Hematopoietic multipotent progenitor cell treated with erythropoietin and hydrocortisone succinate and interleukin-3 and kit ligand, for 8 days (in vitro differentiated cells): Measurements from ENCODE around the gene TBX10.
"Not testable (repeated sequence)": the region's sequence is repeated elsewhere in the genome, so short reads cannot be mapped to it uniquely, and the experiment has no call there.

ENCODE experiments used
- DNase-seq: peaks from one replicate; pipeline ENCODE4 v3.0.0-alpha.2; 2015

Gene TBX10

GRCh38 chr11:67597458-67597857, 42.1 kb downstream of the TBX10 start:
- DNase-seq: not testable (repeated sequence)

GRCh38 chr11:67596753-67597300, 42.7 kb downstream of the TBX10 start:
- DNase-seq: no peak

- DNase-seq: no peak
These were observed 45.1 kb downstream of the TBX10 start for GRCh38 chr11:67594480-67594879.

GRCh38 chr11:67593565-67593905, 46.0 kb downstream of the TBX10 start:
- DNase-seq: no peak

- no peak for DNase-seq
These were observed 46.5 kb downstream of the TBX10 start for GRCh38 chr11:67592880-67593564.

- DNase-seq: not testable (repeated sequence)
These were observed 50.6 kb downstream of the TBX10 start for GRCh38 chr11:67588899-67589415.

GRCh38 chr11:67588136-67588503, 51.4 kb downstream of the TBX10 start:
- DNase-seq: no peak

GRCh38 chr11:67586568-67587250, 52.9 kb downstream of the TBX10 start:
- no peak for DNase-seq

GRCh38 chr11:67585911-67586310, 53.7 kb downstream of the TBX10 start:
- no peak for DNase-seq

- no peak for DNase-seq
These were observed 54.4 kb downstream of the TBX10 start for GRCh38 chr11:67584881-67585873.

GRCh38 chr11:67584205-67584880, 55.2 kb downstream of the TBX10 start:
- DNase-seq: peak; percentile 26

GRCh38 chr11:67583247-67584204, 56.0 kb downstream of the TBX10 start, which contains the start of gene GSTP1:
Gene GSTP1 (plus strand): TSS chr11:67583812. CDS start chr11:67583844, 32 bp downstream.
- DNase-seq: peak; percentile 76

- no peak for DNase-seq
These were observed 57.6 kb downstream of the TBX10 start for GRCh38 chr11:67582011-67582410.

- DNase-seq: no peak
These were observed 58.1 kb downstream of the TBX10 start for GRCh38 chr11:67581469-67581868.
